Astrocyte (in vitro differentiated cells and primary cell): Measurements from ENCODE around the gene GNPDA1. TPM values are rescaled to one million over a fixed set of nuclear protein-coding genes. Genes with fewer than 3 reads are reported as not detected.

Experiments used
- DNase-seq: peaks from one replicate; pipeline ENCODE4 v3.0.0-alpha.2; 2010; ENCODE audit warnings: low read depth
- FAIRE-seq: peaks from 2 replicates; lab custom pipeline; 2011; peaks lifted over from hg19 to GRCh38; lab: Jason Lieb, UNC
- H2AFZ ChIP-seq: 2 replicates; pipeline ENCODE4 v1.6.0; 2012; ENCODE audit warnings: low read depth, low read length, inconsistent platforms
- H3K27ac ChIP-seq: 2 replicates; pipeline ENCODE4 v1.5.1; 2011; ENCODE audit warnings: low read depth, low read length, inconsistent platforms
- H3K27me3 ChIP-seq: 2 replicates; pipeline ENCODE4 v1.6.0; 2011; ENCODE audit warnings: low read length, inconsistent platforms; ENCODE audit not compliant: insufficient read depth
- H3K36me3 ChIP-seq: 2 replicates; pipeline ENCODE4 v1.5.1; 2011; ENCODE audit warnings: low read length, inconsistent platforms; ENCODE audit not compliant: insufficient read depth
- H3K4me1 ChIP-seq: 2 replicates; pipeline ENCODE4 v1.5.1; 2011; ENCODE audit warnings: low read length, inconsistent platforms; ENCODE audit not compliant: insufficient read depth
- H3K4me2 ChIP-seq: 2 replicates; pipeline ENCODE4 v1.6.0; 2012; ENCODE audit warnings: low read length, inconsistent platforms
- H3K4me3 ChIP-seq: 2 replicates; pipeline ENCODE4 v1.5.1; 2011; ENCODE audit warnings: low read depth, mild to moderate bottlenecking, low read length, inconsistent platforms; ENCODE audit not compliant: insufficient read depth
- H3K79me2 ChIP-seq: 2 replicates; pipeline ENCODE4 v1.6.0; 2012; ENCODE audit warnings: mild to moderate bottlenecking, low read length, inconsistent platforms; ENCODE audit not compliant: insufficient read depth
- H3K9ac ChIP-seq: 2 replicates; pipeline ENCODE4 v1.6.0; 2012; ENCODE audit warnings: mild to moderate bottlenecking, low read length, inconsistent platforms
- H3K9me3 ChIP-seq: 2 replicates; pipeline ENCODE4 v1.5.1; 2012; ENCODE audit warnings: low read depth, mild to moderate bottlenecking, low read length, inconsistent platforms; ENCODE audit not compliant: insufficient read depth
- H4K20me1 ChIP-seq: 2 replicates; pipeline ENCODE4 v1.6.0; 2012; ENCODE audit warnings: low read length, inconsistent platforms; ENCODE audit not compliant: insufficient read depth
- H3K27ac Mint-ChIP-seq: one replicate; pipeline ENCODE4 v1.8.0; 2021; ENCODE audit warnings: mild to moderate bottlenecking, mixed read lengths; ENCODE audit not compliant: unreplicated experiment
- H3K27me3 Mint-ChIP-seq: one replicate; pipeline ENCODE4 v1.8.0; 2021; ENCODE audit warnings: low read depth, mixed read lengths; ENCODE audit not compliant: unreplicated experiment
- H3K36me3 Mint-ChIP-seq: one replicate; pipeline ENCODE4 v1.8.0; 2021; ENCODE audit warnings: low read depth, mixed read lengths; ENCODE audit not compliant: unreplicated experiment
- H3K4me1 Mint-ChIP-seq: one replicate; pipeline ENCODE4 v1.8.0; 2021; ENCODE audit warnings: low read depth, mixed read lengths; ENCODE audit not compliant: unreplicated experiment
- H3K4me3 Mint-ChIP-seq: one replicate; pipeline ENCODE4 v1.8.0; 2021; ENCODE audit warnings: mild to moderate bottlenecking, moderate library complexity, mixed read lengths; ENCODE audit not compliant: unreplicated experiment
- H3K9me3 Mint-ChIP-seq: one replicate; pipeline ENCODE4 v1.8.0; 2021; ENCODE audit warnings: mild to moderate bottlenecking, mixed read lengths; ENCODE audit not compliant: unreplicated experiment
- EZH2 ChIP-seq: IDR thresholded peaks from 2 replicates; pipeline ENCODE4 v1.6.1; 2012; ENCODE audit warnings: mild to moderate bottlenecking, low read length, inconsistent platforms; ENCODE audit not compliant: insufficient read depth
- total RNA-seq: library from RNA; stranded (reverse); gene quantifications from 2 replicates; pipeline ENCODE4 v1.2.1, GENCODE V29; 2021
- TF ChIP-seq, protein P1 (sequence below): IDR thresholded peaks from 2 replicates; pipeline ENCODE4 v1.5.1; 2011; ENCODE audit warnings: low read depth, mild to moderate bottlenecking, inconsistent platforms, low read length, moderate library complexity; ENCODE audit not compliant: insufficient read depth

GNPDA1 gene
- total RNA-seq, 1 donor from 2014 or later = 30.7 TPM

DNA sequence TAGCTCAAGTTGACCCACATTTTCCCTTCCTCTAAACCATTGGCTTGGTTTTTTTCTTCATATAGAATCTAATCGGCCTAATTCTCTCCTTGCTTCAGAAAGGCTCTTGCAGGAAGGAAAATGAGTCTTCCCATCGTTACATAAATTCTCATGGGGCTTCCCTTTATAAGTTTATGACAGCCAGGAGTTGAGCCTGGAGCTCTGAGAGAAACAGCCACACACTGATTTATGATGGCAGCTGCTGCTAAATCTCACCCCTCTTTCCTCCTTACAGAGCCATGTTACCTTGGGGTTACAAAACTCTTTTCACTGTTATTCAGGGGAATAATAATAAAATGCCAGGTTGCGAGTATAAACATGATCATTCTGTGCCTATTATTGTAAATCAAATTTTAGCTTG is 49.1 kb downstream of the GNPDA1 start:
- no peak for FAIRE-seq
- no peak overlapping the region for H3K27ac ChIP-seq

GRCh38 chr5:141961466-141961865 is 51.4 kb downstream of the GNPDA1 start:
- Mint-ChIP-seq H3K9me3 (no peaks in the 10 kb centered on the region), H3K4me3 (no peak overlapping the region), H3K36me3 (peaks cover 2% of the 10 kb centered on the region), H3K4me1 (peaks cover 2% of the 10 kb centered on the region), H3K27me3 (peaks cover 9% of the 10 kb centered on the region), H3K27ac (no peak overlapping the region)
- H4K20me1 ChIP-seq = no peaks in the 10 kb centered on the region
- no peak overlapping the region for H2AFZ ChIP-seq
- DNase-seq (no peak), FAIRE-seq (no peak)
- peaks cover 4% of the 10 kb centered on the region for H3K4me1 ChIP-seq
- no peak overlapping the region for H3K27ac ChIP-seq
- H3K9ac ChIP-seq = no peak overlapping the region
- H3K4me2 ChIP-seq = no peak overlapping the region
- no peaks in the 10 kb centered on the region for H3K79me2 ChIP-seq
- H3K27me3 ChIP-seq = no peaks in the 10 kb centered on the region
- H3K9me3 ChIP-seq = no peaks in the 10 kb centered on the region
- TF ChIP-seq, protein P1, sequence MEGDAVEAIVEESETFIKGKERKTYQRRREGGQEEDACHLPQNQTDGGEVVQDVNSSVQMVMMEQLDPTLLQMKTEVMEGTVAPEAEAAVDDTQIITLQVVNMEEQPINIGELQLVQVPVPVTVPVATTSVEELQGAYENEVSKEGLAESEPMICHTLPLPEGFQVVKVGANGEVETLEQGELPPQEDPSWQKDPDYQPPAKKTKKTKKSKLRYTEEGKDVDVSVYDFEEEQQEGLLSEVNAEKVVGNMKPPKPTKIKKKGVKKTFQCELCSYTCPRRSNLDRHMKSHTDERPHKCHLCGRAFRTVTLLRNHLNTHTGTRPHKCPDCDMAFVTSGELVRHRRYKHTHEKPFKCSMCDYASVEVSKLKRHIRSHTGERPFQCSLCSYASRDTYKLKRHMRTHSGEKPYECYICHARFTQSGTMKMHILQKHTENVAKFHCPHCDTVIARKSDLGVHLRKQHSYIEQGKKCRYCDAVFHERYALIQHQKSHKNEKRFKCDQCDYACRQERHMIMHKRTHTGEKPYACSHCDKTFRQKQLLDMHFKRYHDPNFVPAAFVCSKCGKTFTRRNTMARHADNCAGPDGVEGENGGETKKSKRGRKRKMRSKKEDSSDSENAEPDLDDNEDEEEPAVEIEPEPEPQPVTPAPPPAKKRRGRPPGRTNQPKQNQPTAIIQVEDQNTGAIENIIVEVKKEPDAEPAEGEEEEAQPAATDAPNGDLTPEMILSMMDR = no peak
- TF ChIP-seq EZH2 = no peak
- no peaks in the 10 kb centered on the region for H3K36me3 ChIP-seq
- no peak overlapping the region for H3K4me3 ChIP-seq

More for the DNA sequence above, 49.1 kb downstream of the GNPDA1 start:
- H3K27ac Mint-ChIP-seq = no peak overlapping the region
- no peak overlapping the region for H3K9ac ChIP-seq
- H3K9me3 ChIP-seq = no peaks in the 10 kb centered on the region
- H3K4me3 Mint-ChIP-seq = no peak overlapping the region
- H3K4me2 ChIP-seq = no peak overlapping the region
- no peaks in the 10 kb centered on the region for H3K79me2 ChIP-seq
- no peak for TF ChIP-seq EZH2
- TF ChIP-seq, protein P1 = no peak
- H3K4me3 ChIP-seq = no peak overlapping the region
- DNase-seq = no peak
- H3K27me3 Mint-ChIP-seq = peaks cover 2% of the 10 kb centered on the region
- H3K4me1 Mint-ChIP-seq = peaks cover 2% of the 10 kb centered on the region
- H3K27me3 ChIP-seq = no peaks in the 10 kb centered on the region
- peaks cover 7% of the 10 kb centered on the region for H3K4me1 ChIP-seq
- no peaks in the 10 kb centered on the region for H4K20me1 ChIP-seq
- H3K36me3 ChIP-seq = no peaks in the 10 kb centered on the region
- no peaks in the 10 kb centered on the region for H3K36me3 Mint-ChIP-seq
- no peaks in the 10 kb centered on the region for H3K9me3 Mint-ChIP-seq
- H2AFZ ChIP-seq = no peak overlapping the region

GRCh38 chr5:141960449-141961323 is 52.1 kb downstream of the GNPDA1 start:
- H3K4me3 ChIP-seq = no peak overlapping the region
- H3K4me2 ChIP-seq = peak overlapping the region; percentile 51
- FAIRE-seq = peak; percentile 67
- H3K27ac ChIP-seq = no peak overlapping the region
- H3K9me3 ChIP-seq = no peaks in the 10 kb centered on the region
- no peak overlapping the region for H3K9ac ChIP-seq
- H3K4me1 Mint-ChIP-seq = peaks cover 2% of the 10 kb centered on the region
- peaks cover 4% of the 10 kb centered on the region for H3K4me1 ChIP-seq
- H3K4me3 Mint-ChIP-seq = peak overlapping the region; percentile 18
- H3K27me3 ChIP-seq = no peaks in the 10 kb centered on the region
- H3K36me3 Mint-ChIP-seq = peaks cover 2% of the 10 kb centered on the region
- H3K27ac Mint-ChIP-seq = peak overlapping the region; percentile 60
- H3K27me3 Mint-ChIP-seq = peaks cover 9% of the 10 kb centered on the region
- no peaks in the 10 kb centered on the region for H3K79me2 ChIP-seq
- no peaks in the 10 kb centered on the region for H4K20me1 ChIP-seq
- no peaks in the 10 kb centered on the region for H3K36me3 ChIP-seq
- TF ChIP-seq, protein P1 = peak; percentile 89
- TF ChIP-seq EZH2 = no peak
- H2AFZ ChIP-seq = peak overlapping the region; percentile 72
- no peaks in the 10 kb centered on the region for H3K9me3 Mint-ChIP-seq
- DNase-seq = peak; percentile 39
